GM23338 (cell line): ENCODE measurements around the gene DCAF10. TPM values are rescaled to one million over a fixed set of nuclear protein-coding genes. Genes with fewer than 3 reads are reported as not detected.

Experiments used
- ATAC-seq: fragments of 200-7000 bp; cut with Tn5 transposase; 3 replicates; pipeline ENCODE4 v1.9.1; 2020
- DNase-seq: peaks from one replicate; pipeline ENCODE4 v3.0.0-alpha.2; 2015; ENCODE audit warnings: low spot score
- H2AFZ ChIP-seq: fragments of 200-600 bp; sonication (generic); 2 replicates; pipeline ENCODE4 v1.8.0; 2016; ENCODE audit warnings: antibody characterized with exemption, mild to moderate bottlenecking, moderate library complexity
- H3F3A ChIP-seq: fragments of 200-600 bp; sonication (generic); replicated peaks from 2 replicates; pipeline ENCODE4 v1.8.0; 2017; ENCODE audit warnings: antibody characterized with exemption, mixed run types, low read depth
- H3K27ac ChIP-seq: fragments of 200-600 bp; sonication (generic); 2 replicates; pipeline ENCODE4 v1.6.1; 2016; ENCODE audit warnings: low read depth
- H3K27me3 ChIP-seq: fragments of 200-600 bp; sonication (generic); 2 replicates; pipeline ENCODE4 v1.8.0; 2016; ENCODE audit warnings: mild to moderate bottlenecking, mixed run types, moderate library complexity; ENCODE audit not compliant: insufficient read depth
- H3K36me3 ChIP-seq: fragments of 200-600 bp; sonication (generic); 2 replicates; pipeline ENCODE4 v1.8.0; 2016; ENCODE audit warnings: mild to moderate bottlenecking; ENCODE audit not compliant: insufficient read depth
- H3K4me1 ChIP-seq: fragments of 200-600 bp; sonication (generic); 2 replicates; pipeline ENCODE4 v1.8.0; 2016; ENCODE audit warnings: mild to moderate bottlenecking, moderate library complexity; ENCODE audit not compliant: insufficient read depth
- H3K4me2 ChIP-seq: fragments of 200-600 bp; sonication (generic); 2 replicates; pipeline ENCODE4 v1.7.1; 2017; ENCODE audit warnings: mixed run types
- H3K4me3 ChIP-seq: fragments of 200-600 bp; sonication (generic); 2 replicates; pipeline ENCODE4 v1.6.1; 2016; ENCODE audit warnings: mixed run types
- H3K79me2 ChIP-seq: fragments of 200-600 bp; sonication (generic); replicated peaks from 2 replicates; pipeline ENCODE4 v1.8.0; 2017; ENCODE audit warnings: mild to moderate bottlenecking; ENCODE audit not compliant: insufficient read depth
- H3K9me2 ChIP-seq: fragments of 200-600 bp; sonication (generic); 2 replicates; pipeline ENCODE4 v1.8.0; 2017; ENCODE audit not compliant: insufficient read depth
- H4K20me1 ChIP-seq: fragments of 200-600 bp; sonication (generic); replicated peaks from 2 replicates; pipeline ENCODE4 v1.8.0; 2017; ENCODE audit warnings: mild to moderate bottlenecking; ENCODE audit not compliant: insufficient read depth
- H3K27ac Mint-ChIP-seq: 2 replicates; pipeline ENCODE4 v1.8.0; 2020; ENCODE audit warnings: inconsistent platforms, mild to moderate bottlenecking, moderate library complexity, mixed read lengths
- H3K27me3 Mint-ChIP-seq: 3 replicates; pipeline ENCODE4 v1.8.0; 2022; ENCODE audit warnings: low read depth, mild to moderate bottlenecking, moderate library complexity, mixed read lengths, inconsistent platforms; ENCODE audit not compliant: insufficient read depth, poor library complexity
- H3K36me3 Mint-ChIP-seq: 3 replicates; pipeline ENCODE4 v1.8.0; 2021; ENCODE audit warnings: low read depth, mild to moderate bottlenecking, inconsistent platforms, moderate library complexity, mixed read lengths
- H3K4me1 Mint-ChIP-seq: 3 replicates; pipeline ENCODE4 v1.8.0; 2020; ENCODE audit warnings: mild to moderate bottlenecking, inconsistent platforms, mixed read lengths
- H3K4me3 Mint-ChIP-seq: 3 replicates; pipeline ENCODE4 v1.8.0; 2021; ENCODE audit warnings: moderate library complexity, mild to moderate bottlenecking, inconsistent platforms, mixed read lengths
- H3K9me3 Mint-ChIP-seq: 3 replicates; pipeline ENCODE4 v1.8.0; 2020; ENCODE audit warnings: moderate library complexity, mild to moderate bottlenecking, inconsistent platforms, mixed read lengths
- CREB1 ChIP-seq: fragments of 250-450 bp; sonication (Bioruptor Pico); IDR thresholded peaks from 2 replicates; pipeline ENCODE4 v1.5.0; 2020; ENCODE audit warnings: low read depth, mild to moderate bottlenecking, moderate library complexity
- CTCF ChIP-seq, 2 experiments: fragments of 200-600 bp in 1 of 2; sonication (generic) in 1 of 2; conservative IDR thresholded peaks; 2 replicates each; pipeline versions ENCODE4 v1.5.1 to v1.6.1; 2016 to 2017; ENCODE audit warnings: antibody characterized with exemption in 2 of 2, low read depth in 2 of 2, mild to moderate bottlenecking in 2 of 2, moderate library complexity in 1 of 2
- ETS1 ChIP-seq: IDR thresholded peaks from 2 replicates; pipeline ENCODE4 v1.6.1; 2016; ENCODE audit warnings: antibody characterized with exemption
- EZH2 ChIP-seq: fragments of 200-600 bp; sonication (generic); IDR thresholded peaks from one replicate; pipeline ENCODE4 v1.8.0; 2017; ENCODE audit warnings: antibody characterized with exemption, mild to moderate bottlenecking, low read depth; ENCODE audit not compliant: unreplicated experiment
- EZH2phosphoT487 ChIP-seq: fragments of 200-600 bp; sonication (generic); IDR thresholded peaks from one replicate; pipeline ENCODE4 v1.8.1; 2018; ENCODE audit warnings: antibody characterized with exemption; ENCODE audit not compliant: unreplicated experiment
- JUNB ChIP-seq: IDR thresholded peaks from one replicate; pipeline ENCODE4 v1.6.1; 2016; ENCODE audit warnings: antibody characterized with exemption; ENCODE audit not compliant: unreplicated experiment
- NANOG ChIP-seq: IDR thresholded peaks from 2 replicates; pipeline ENCODE4 v1.6.1; 2016; ENCODE audit warnings: antibody characterized with exemption, borderline replicate concordance
- POLR2AphosphoS5 ChIP-seq: IDR thresholded peaks from 2 replicates; pipeline ENCODE4 v1.6.1; 2016; ENCODE audit warnings: antibody characterized with exemption, low read depth
- REST ChIP-seq: IDR thresholded peaks from one replicate; pipeline ENCODE4 v1.6.1; 2018; ENCODE audit warnings: antibody characterized with exemption; ENCODE audit not compliant: unreplicated experiment
- STAT1 ChIP-seq: IDR thresholded peaks from one replicate; pipeline ENCODE4 v1.6.1; 2016; ENCODE audit warnings: antibody characterized with exemption; ENCODE audit not compliant: unreplicated experiment
- ZNF114 ChIP-seq: fragments of 250-450 bp; sonication (Bioruptor Pico); IDR thresholded peaks from 2 replicates; pipeline ENCODE4 v1.5.0; 2020; ENCODE audit warnings: mild to moderate bottlenecking, moderate library complexity
- ZNF331 ChIP-seq: fragments of 250-450 bp; sonication (Bioruptor Pico); IDR thresholded peaks from 2 replicates; pipeline ENCODE4 v1.5.0; 2020; ENCODE audit warnings: low read depth, mild to moderate bottlenecking, moderate library complexity
- ZNF462 ChIP-seq: fragments of 250-450 bp; sonication (Bioruptor Pico); IDR thresholded peaks from 2 replicates; pipeline ENCODE4 v1.5.0; 2020; ENCODE audit warnings: mild to moderate bottlenecking, moderate library complexity
- polyA plus RNA-seq: library from polyadenylated mRNA; unstranded; fragments of >200 nt; fragmentation: Nextera tagmentation; extraction: Ambion mirVana; gene quantifications from 2 replicates; pipeline ENCODE4 v1.2.1, GENCODE V29; 2016
- total RNA-seq: library from RNA; depleted of rRNA; stranded (reverse); fragments of >200 nt; shearing (Covaris generic); gene quantifications from 2 replicates; pipeline ENCODE4 v1.2.3, GENCODE V29; 2014

DCAF10 gene
- total and polyA plus RNA-seq, 2 experiments from 2014 or later: 6.6 to 11.5 TPM

- Histone ChIP-seq H3K36me3 (no peaks in the 10 kb centered on the region; the same call in 1 of the 2 replicates), H3K27me3 (no peaks in the 10 kb centered on the region), H2AFZ (no peak overlapping the region), H4K20me1 (no peaks in the 10 kb centered on the region; the same call in 1 of the 2 replicates), H3K4me3 (no peak overlapping the region), H3F3A (no peaks in the 10 kb centered on the region), H3K27ac (no peak overlapping the region), H3K4me2 (no peak overlapping the region), H3K4me1 (no peaks in the 10 kb centered on the region), H3K9me2 (no peaks in the 10 kb centered on the region), H3K79me2 (no peaks in the 10 kb centered on the region)
- H3K4me1 Mint-ChIP-seq: no peaks in the 10 kb centered on the region
- H3K9me3 Mint-ChIP-seq: no peaks in the 10 kb centered on the region
- H3K27me3 Mint-ChIP-seq: peaks cover 3% of the 10 kb centered on the region
- H3K36me3 Mint-ChIP-seq: no peaks in the 10 kb centered on the region
- no peak overlapping the region for H3K4me3 Mint-ChIP-seq
- TF ChIP-seq POLR2AphosphoS5 (no peak), STAT1 (no peak), ZNF114 (CRISPR knock-in tag) (no peak), EZH2phosphoT487 (no peak), JUNB (no peak), NANOG (no peak), CTCF (conservative IDR thresholded peaks at IDR 0.05; ENCODE audit: low read depth in 2 of 2) (no peak), ETS1 (no peak), ZNF331 (CRISPR knock-in tag) (no peak), CREB1 (CRISPR knock-in tag) (no peak), REST (no peak), ZNF462 (CRISPR knock-in tag) (no peak), EZH2 (no peak)
- H3K27ac Mint-ChIP-seq: no peak overlapping the region
- ATAC-seq (no peak), DNase-seq (no peak)
Measured at GRCh38 chr9:37836386-37836785, 35.8 kb downstream of the DCAF10 start.
